Lung (tissue), 12 donors: Measurements from ENCODE around the gene ECI2. TPM values are rescaled to one million over a fixed set of nuclear protein-coding genes. Genes with fewer than 3 reads are reported as not detected.
"Not testable (repeated sequence)": the region's sequence is repeated elsewhere in the genome, so short reads cannot be mapped to it uniquely, and the experiment has no call there.

Experiments
- ATAC-seq: fragments of 200-7000 bp; cut with Tn5 transposase; one replicate; pipeline ENCODE4 v1.9.1; 2020; ENCODE audit warnings: moderate number of reproducible peaks; ENCODE audit not compliant: insufficient read depth, low FRiP score
- DNase-seq, 3 donors: peaks; one replicate each; pipeline ENCODE4 v3.0.0-alpha.2; 2013 to 2017
- H3K27ac ChIP-seq, 2 donors: one replicate each; pipeline ENCODE4 v1.5.1; 2013; ENCODE audit warnings: mild to moderate bottlenecking in 2 of 2, moderate library complexity in 2 of 2, control low read depth in 1 of 2, inconsistent platforms in 1 of 2, low read depth in 1 of 2, low read length in 1 of 2
- H3K27me3 ChIP-seq, 3 donors: one replicate each; pipeline ENCODE4 v1.5.1; 2013; ENCODE audit warnings: low read length in 2 of 3; ENCODE audit not compliant: control insufficient read depth in 3 of 3, insufficient read depth in 3 of 3
- H3K36me3 ChIP-seq, 4 donors: one replicate each; pipeline ENCODE4 v1.5.1; 2013; ENCODE audit warnings: low read length in 4 of 4, mild to moderate bottlenecking in 1 of 4, moderate library complexity in 1 of 4; ENCODE audit not compliant: control insufficient read depth in 4 of 4, insufficient read depth in 4 of 4
- H3K4me1 ChIP-seq, 5 donors: one replicate each; pipeline ENCODE4 v1.5.1; 2013; ENCODE audit warnings: low read length in 5 of 5, mild to moderate bottlenecking in 2 of 5, moderate library complexity in 1 of 5; ENCODE audit not compliant: control insufficient read depth in 5 of 5, insufficient read depth in 5 of 5
- H3K4me3 ChIP-seq: one replicate; pipeline ENCODE4 v1.5.1; 2013; ENCODE audit warnings: mild to moderate bottlenecking, control low read depth, moderate library complexity
- H3K9ac ChIP-seq, 2 donors: one replicate each; pipeline ENCODE4 v1.5.1; 2013; ENCODE audit warnings: low read length in 2 of 2, control low read depth in 1 of 2; ENCODE audit not compliant: insufficient read depth in 1 of 2
- H3K9me3 ChIP-seq, 4 donors: one replicate each; pipeline ENCODE4 v1.5.1; 2013; ENCODE audit warnings: low read length in 3 of 4, mild to moderate bottlenecking in 1 of 4, moderate library complexity in 1 of 4; ENCODE audit not compliant: control insufficient read depth in 4 of 4, insufficient read depth in 3 of 4
- CTCF ChIP-seq: IDR thresholded peaks from 2 replicates; pipeline ENCODE4 v1.5.1; 2012; ENCODE audit warnings: mild to moderate bottlenecking; ENCODE audit errors: control extremely low read depth, extremely low read depth
- WGBS, 2 donors: extraction: QIAGEN DNeasy Blood & Tissue Kit; methylation state at CpG; one replicate each; pipeline ENCODE4 v1.1.7; 2013; 5-methylcytosine and 5-hydroxymethylcytosine counted together
- polyA plus RNA-seq, 2 donors: library from polyadenylated mRNA; stranded (reverse); fragments of 200-250 nt; gene quantifications; one replicate each; pipeline ENCODE4 v1.2.1, GENCODE V29; 2013
- total RNA-seq, 2 donors: library from RNA; depleted of rRNA in 1 of 2; stranded (reverse); fragments of >200 nt in 1 of 2; gene quantifications; one replicate each; pipeline ENCODE4 v1.2.1, GENCODE V29; 2014 to 2021
- donor health status: control.
- donor health status: control.
- donor health status: Bipolar disorder and iron deficiency.
- donor health status: healthy.
- donor health status: DM: yes; HTN: yes; CAD: no.

Gene ECI2
- total and polyA plus RNA-seq, 4 donors: 18.9 to 68.0 (median 35.1) TPM

DNA sequence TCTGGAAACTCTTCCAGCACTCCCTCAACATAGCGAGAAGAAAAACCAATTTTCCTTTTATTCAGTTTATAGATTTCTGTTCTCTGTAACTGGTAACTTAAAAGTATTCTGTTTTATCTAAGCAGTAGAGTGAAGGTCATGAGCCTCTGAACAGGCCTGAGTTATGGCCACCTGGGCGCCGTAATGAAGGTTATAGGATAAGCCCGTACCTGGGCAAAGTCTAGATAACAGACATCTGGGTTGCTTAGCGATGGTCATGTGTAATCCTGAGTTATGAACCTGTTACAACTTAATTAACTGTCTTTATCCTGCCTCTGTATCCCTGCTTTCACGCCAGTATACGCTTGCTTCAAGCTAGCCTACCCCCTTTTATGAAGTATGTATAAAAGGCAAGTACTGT, 43.4 kb downstream of the ECI2 start:
- no peak overlapping the region for H3K4me3 ChIP-seq
- ATAC-seq (no peak), DNase-seq (no peak)
- no peaks in the 10 kb centered on the region for H3K27me3 ChIP-seq
- TF ChIP-seq CTCF: no peak
- no peak overlapping the region for H3K9ac ChIP-seq
- H3K27ac ChIP-seq: no peak overlapping the region
- H3K9me3 ChIP-seq: no peaks in the 10 kb centered on the region
- WGBS, 2 donors: 96 to 97% methylated on average over 7 of the region's 7 CpGs
- peaks cover 0 to 1% (median 0%) of the 10 kb centered on the region in 5 donors for H3K4me1 ChIP-seq
- no peaks in the 10 kb centered on the region for H3K36me3 ChIP-seq

DNA sequence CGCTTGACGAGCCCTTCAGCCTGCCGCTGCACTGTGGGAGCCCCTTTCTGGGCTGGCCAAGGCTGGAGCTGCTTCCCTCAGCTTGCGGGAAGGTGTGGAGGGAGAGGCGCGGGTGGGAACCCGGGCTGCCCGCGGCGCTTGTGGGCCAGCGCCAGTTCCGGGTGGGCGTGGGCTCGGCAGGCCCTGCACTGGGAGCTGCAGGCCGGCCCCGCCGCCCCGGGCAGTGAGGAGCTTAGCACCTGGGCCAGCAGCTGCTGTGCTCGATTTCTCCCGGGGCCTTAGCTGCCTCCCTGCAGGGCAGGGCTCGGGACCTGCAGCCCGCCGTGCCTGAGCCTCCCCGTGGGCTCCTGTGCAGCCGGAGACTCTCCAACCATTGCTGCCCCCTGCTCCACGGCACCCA, 45.3 kb downstream of the ECI2 start:
- not testable (repeated sequence) for H3K9ac ChIP-seq, H3K36me3 ChIP-seq, DNase-seq, ATAC-seq, H3K9me3 ChIP-seq, H3K4me1 ChIP-seq, H3K4me3 ChIP-seq, H3K27me3 ChIP-seq, H3K27ac ChIP-seq
- WGBS, 2 donors: 97 to 99% methylated on average over 26 of the region's 26 CpGs

DNA sequence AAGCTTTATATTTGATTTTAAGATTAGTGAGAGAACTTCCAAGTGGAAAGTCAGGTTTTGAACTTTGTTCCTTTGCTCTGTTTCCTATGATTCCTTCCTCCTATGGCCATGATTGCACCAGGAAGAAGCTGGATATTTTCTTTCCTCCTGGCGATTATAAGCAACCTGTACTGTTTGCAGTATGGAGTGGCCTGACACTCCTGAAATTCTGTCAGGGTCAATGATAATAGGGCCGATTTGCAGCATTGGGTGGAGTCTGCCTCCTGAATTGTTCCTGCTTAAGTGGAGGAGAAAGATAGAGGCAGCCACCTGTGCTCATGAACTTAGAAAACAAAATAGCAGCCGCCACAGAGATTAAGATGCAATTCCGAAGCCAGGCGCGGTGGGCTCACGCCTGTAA, 46.7 kb downstream of the ECI2 start:
- no peak for DNase-seq
- WGBS, 2 donors: 90 to 95% methylated on average over 7 of the region's 7 CpGs
- Histone ChIP-seq H3K27me3 (no peaks in the 10 kb centered on the region), H3K9ac (no peak overlapping the region), H3K4me3 (no peak overlapping the region), H3K9me3 (no peaks in the 10 kb centered on the region), H3K36me3 (no peaks in the 10 kb centered on the region), H3K4me1 (peaks cover 0 to 3% (median 0%) of the 10 kb centered on the region in 5 donors), H3K27ac (no peak overlapping the region)
- TF ChIP-seq CTCF: no peak
- no peak for ATAC-seq

DNA sequence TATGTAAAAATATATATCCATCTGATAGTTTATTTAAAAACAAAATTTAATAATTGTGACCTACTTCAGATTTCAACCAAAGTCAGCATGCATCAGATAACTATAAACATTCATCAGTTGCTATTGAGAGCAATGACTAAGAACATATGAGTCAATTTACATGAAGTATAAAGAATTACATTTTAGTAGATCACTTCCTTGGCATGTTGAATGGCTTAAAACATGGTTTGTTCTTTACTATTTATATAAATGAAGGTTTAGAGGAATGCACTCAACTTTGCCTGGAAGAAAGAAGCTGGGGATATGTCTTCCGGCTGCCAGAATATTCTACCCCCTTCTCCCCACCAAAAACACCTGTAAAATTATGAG, 50.1 kb downstream of the ECI2 start:
- Histone ChIP-seq H3K4me3 (no peak overlapping the region), H3K4me1 (peaks cover 0 to 3% (median 0%) of the 10 kb centered on the region in 5 donors), H3K27me3 (no peaks in the 10 kb centered on the region), H3K27ac (no peak overlapping the region), H3K9ac (no peak overlapping the region), H3K9me3 (no peaks in the 10 kb centered on the region), H3K36me3 (no peaks in the 10 kb centered on the region)
- 94 to 97% methylated on average over 1 of the region's 1 CpG for WGBS, 2 donors
- TF ChIP-seq CTCF: no peak
- ATAC-seq (no peak), DNase-seq (no peak)
